GM18508 (cell line): ENCODE measurements around the gene KRT5.

Experiments used
- ATAC-seq: cut with Tn5 transposase; IDR thresholded peaks from one replicate; pipeline ENCODE4 v1.9.1; 2021; ENCODE audit warnings: moderate number of reproducible peaks; ENCODE audit not compliant: insufficient read depth, unreplicated experiment

Gene KRT5

DNA sequence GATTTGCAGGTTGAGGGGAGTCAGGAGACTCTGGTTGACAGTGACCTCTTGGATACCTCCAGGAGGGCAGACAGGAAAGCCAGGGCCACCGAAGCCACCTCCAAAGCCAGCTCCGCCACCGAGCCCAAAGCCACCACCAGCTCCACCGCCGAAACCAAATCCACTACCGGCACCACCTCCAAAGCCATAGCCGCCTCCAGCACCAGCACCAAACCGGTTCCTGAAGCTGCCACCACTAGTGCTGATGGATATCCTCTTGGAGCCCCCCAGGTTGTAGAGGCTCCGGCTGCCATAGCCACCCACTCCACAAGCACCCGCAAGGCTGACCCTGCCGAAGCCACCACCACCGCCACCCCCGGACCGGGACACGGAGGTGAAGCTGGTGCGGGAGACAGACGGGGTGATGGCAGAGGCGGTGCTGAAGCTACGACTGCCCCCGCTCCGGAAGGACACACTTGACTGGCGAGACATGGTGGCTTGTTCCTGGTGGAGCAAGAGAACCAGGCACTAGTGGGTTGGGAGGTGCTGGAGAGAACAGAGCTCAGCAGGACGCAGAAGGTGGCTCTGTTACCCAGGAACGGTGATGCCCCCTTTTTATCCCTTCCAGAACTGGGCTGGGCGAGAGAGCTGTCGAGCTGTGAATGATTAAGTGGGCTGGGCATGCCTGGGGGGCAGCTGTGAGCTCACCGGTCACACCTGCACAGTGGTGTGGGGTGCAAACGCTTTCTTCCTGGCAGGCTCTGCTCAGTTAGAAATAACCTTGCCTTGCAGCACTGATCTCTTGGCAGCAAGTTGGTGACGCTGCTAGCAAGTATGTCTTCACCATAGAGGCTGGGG is at the start of gene KRT5:
KRT5 (minus strand) TSS at position 569 of the 837 bp plus-strand sequence; CDS start at position 471, 98 bp downstream.
- ATAC-seq, result no peak

GRCh38 chr12:52568111-52568510 is 47.9 kb upstream of the KRT5 start:
- no peak for ATAC-seq

DNA sequence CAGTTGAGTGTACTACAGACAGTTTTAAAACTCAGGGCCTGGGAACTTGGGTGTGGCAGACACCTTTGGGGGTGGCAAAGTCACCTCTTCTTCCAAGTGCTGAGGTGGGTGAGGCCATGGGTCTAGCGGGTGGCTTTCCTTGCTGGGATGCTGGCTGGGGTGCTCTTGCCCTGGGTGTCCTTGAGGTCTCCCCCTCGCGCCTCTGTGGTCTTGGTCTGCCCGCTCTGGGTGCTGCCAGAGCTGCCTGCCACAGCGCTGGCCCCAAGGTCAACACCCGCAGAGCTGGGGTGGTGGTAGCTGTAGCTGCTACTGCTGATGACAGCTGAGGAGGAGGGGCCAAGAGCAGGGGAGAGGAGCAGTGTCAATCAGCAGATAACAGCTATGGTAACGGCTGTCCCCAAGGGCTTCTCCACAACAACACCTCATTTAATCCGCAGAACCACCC is 46.7 kb upstream of the KRT5 start:
- no peak for ATAC-seq

GRCh38 chr12:52564582-52564981 is 44.4 kb upstream of the KRT5 start:
- no peak for ATAC-seq

- ATAC-seq, result no peak
These were observed 41.8 kb upstream of the KRT5 start for GRCh38 chr12:52561880-52562449.

GRCh38 chr12:52559979-52560378 is 39.8 kb upstream of the KRT5 start:
- ATAC-seq, result no peak

DNA sequence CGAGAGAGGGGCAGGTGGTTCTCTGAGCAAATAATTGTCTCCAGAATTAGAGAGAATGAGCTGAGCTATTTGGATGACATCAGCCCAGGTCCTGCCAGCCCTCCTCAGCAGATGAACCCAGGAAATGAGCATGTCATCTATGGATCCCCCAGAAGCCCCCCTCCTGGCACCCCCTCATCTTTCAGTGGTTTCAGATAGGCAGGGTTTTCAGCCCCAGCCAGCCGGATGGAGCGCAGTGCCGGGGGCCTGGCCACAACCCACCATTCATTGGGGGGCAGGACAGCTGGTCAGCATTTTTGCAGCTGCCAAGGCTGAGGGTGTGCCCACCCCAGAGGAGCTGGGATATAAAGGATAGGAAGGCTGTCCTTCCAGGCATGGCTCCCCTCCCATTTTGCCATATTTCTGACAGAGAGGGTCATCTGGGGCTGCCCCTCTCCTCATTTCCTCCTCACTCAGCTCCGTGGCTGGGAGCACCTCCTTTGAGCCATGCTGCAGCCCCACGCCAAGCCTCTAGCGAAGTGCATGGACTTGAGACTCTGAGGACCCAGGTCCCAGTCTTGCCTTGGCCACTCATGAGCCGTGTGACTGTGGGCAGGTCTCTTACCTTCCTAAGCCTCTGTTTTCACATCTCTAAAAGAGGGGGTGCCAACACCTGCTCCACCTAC is 38.7 kb upstream of the KRT5 start:
- ATAC-seq, result no peak

DNA sequence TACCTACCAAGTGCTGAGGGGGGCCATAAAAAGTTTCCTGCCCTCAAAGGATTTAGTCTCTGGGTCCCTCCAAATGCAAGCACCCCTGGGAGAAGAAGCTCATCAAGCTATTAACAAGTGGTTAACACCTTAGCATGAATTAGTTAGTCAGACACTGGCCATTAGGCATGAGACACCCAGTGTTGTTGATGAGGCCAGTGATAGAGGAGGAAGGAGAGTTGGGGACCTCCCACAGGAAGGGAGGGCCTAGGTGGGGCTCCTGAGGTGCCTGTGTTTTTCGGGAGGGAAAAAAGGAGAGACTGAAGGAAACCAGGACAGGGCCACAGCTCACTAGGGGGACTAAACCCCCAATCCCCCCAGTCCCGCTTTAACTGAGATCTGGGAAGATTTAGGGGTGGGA is 37.3 kb upstream of the KRT5 start:
- no peak for ATAC-seq

GRCh38 chr12:52555577-52555976 is 35.4 kb upstream of the KRT5 start:
- ATAC-seq, result no peak

DNA sequence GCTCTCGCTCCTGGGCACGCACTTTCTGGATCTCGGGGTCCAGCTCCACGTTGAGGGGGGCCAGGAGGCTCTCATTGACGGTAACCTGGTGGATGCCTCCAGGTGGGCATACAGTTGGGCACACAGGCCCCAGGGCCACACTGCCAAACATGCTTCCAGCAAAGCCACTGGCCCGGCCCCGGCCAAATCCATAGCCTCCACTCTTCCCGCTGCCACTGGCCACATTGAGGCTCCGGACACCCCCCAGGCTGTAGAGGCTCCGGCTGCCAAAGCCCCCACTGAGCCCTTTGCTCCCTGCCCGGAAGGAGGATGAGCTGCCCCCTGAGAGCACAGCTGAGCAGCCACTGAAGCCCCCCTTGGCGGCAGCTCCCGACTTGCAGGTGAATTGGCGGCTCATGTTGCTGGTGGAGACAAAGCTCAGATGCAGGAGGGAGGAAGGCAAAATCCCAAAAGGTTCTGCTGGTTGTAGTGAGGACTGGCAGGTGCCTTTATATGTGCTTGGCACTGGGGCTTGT is 32.5 kb upstream of the KRT5 start, which contains the start of gene KRT71:
KRT71 (minus strand) TSS at position 465 of the 515 bp plus-strand sequence; CDS start at position 397, 68 bp downstream.
- ATAC-seq, result no peak

- no peak for ATAC-seq
These were observed 31.9 kb upstream of the KRT5 start for GRCh38 chr12:52552055-52552454.

DNA sequence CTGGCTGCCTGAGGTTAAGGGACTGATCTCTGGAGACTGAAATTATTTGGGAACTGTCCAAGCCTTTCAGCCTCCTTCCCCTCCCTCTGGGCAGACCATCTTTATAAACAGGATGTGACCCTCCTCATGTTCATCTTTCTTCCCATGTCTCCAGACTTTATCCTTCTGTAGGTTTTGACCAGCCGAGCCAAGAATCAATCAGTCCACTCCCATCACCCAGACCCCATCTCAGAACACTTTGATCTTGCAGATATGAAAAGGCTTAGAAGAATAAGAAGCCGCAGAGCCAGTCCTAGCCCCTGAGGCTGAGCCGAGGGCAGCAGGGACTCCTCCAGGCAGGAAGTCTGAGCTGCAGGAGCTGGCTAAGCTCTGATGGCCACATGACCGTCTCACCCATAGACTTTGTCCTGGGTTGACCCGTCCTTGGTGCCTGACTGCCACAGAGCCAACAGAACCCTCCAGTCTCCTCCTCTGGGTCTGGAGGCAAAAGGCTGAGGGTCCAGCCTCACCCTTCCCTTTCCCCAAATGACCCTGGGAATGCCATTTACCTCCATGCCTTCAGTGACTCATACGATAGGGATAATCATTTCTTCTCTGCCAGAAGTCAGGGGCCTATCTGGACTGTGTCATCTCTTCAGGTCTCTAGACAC is 31.1 kb upstream of the KRT5 start:
- no peak for ATAC-seq

GRCh38 chr12:52546126-52546525 is 25.9 kb upstream of the KRT5 start:
- no peak for ATAC-seq

GRCh38 chr12:52543985-52544883 is 24.0 kb upstream of the KRT5 start:
- no peak for ATAC-seq

DNA sequence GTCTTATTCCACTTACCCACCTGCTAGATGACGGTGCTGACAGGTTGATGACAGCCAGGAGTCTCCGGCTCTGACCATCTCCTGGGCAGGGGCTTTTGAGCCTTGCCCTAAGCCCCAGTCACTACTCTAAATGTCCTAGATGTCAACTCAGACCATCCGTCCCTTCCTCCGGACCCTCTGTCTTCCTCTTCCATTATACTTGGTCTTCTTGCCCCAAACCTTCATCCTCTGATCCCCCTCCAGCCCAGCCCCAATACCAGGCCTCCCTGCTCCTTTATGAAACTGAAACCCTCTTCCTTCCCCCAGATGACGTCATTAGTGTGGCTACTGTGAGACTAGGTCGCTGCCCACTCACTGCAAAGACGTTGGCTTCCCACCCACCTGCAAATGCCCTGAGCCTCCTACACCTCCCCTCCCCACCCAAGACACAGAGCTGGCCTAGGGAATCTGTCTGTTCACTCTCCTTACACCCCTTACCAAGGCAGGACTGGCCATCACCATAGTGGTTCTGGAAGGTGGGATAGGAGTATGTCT is 22.7 kb upstream of the KRT5 start:
- no peak for ATAC-seq

- ATAC-seq, result no peak
These were observed 22.0 kb upstream of the KRT5 start for GRCh38 chr12:52542157-52542556.

DNA sequence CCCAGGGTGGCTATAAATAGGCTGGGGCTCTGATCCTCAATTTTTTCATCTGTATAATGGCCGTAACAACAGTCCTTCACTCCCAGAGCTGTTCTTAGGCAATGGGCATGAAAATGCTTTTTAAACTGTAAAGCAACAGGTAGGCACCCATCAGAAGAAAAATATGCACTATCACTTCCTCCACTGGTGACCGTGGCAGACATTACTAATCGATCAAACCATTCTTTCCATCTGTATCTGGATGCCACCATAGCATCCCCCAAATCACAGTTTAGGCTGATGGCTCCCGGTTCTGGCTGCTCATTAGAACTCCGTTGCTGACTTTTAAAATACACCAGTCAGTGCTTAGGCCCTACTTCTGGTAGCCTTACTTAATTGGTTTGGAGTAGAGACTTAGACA is 21.5 kb upstream of the KRT5 start:
- no peak for ATAC-seq

DNA sequence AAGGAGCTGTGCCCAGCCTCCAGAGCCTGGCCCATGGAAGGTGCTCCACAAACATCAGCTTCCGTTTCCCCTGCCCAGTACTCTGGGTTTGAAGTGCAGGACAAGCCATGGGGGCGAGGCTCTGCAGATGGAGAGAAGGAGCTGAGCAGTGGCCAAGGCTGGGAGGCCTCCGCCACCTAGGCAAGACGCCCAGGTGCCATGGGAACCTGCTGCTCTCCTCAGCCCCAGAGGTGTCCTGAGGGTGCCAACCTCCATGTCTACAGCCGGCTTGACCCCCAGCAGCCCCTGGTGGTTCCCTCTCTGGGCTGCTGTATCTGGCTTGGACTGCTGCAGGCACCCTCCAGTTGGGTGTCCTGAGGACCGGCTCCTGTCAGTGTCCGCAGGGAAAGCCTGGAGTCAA is 20.3 kb upstream of the KRT5 start:
- ATAC-seq, result no peak

GRCh38 chr12:52539821-52540173 is 19.6 kb upstream of the KRT5 start:
- ATAC-seq, result no peak
